NCI-H69 (cell line): ENCODE data around the gene ENOSF1.
"Not testable (repeated sequence)": the region's sequence is repeated elsewhere in the genome, so short reads cannot be mapped to it uniquely, and the experiment has no call there.

ENCODE experiments used
- DNase-seq: peaks from one replicate; lab custom pipeline; 2025; lab: John Stamatoyannopoulos, UW

ENOSF1 gene, protein sequence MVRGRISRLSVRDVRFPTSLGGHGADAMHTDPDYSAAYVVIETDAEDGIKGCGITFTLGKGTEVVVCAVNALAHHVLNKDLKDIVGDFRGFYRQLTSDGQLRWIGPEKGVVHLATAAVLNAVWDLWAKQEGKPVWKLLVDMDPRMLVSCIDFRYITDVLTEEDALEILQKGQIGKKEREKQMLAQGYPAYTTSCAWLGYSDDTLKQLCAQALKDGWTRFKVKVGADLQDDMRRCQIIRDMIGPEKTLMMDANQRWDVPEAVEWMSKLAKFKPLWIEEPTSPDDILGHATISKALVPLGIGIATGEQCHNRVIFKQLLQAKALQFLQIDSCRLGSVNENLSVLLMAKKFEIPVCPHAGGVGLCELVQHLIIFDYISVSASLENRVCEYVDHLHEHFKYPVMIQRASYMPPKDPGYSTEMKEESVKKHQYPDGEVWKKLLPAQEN

GRCh38 chr18:712401-713134, at the start of gene ENOSF1:
TSS of gene ENOSF1 (minus strand) at chr18:712630. CDS start at chr18:712587, 43 bp downstream.
- DNase-seq, result peak; percentile 98

GRCh38 chr18:759864-760263, 47.4 kb upstream of the ENOSF1 start:
- DNase-seq, result not testable (repeated sequence)

DNA sequence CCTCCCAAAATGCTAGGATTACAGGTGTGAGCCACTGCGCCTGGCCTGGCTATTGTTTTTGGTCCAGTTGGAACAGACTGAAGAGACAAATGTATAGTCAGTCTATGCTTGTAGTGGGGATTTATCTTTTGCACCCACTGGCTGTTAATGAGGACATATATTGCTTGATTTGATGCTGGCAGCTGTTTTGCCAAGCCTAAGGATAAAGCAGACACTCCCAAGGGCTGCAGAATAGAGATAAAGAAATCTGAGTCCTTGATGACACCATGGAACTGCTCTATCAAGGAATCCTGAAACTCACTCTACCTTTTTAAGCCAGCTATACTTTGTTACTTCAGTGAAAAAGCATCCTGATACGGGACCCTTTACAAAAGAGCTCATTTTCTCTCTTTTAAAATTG, 43.1 kb upstream of the ENOSF1 start:
- DNase-seq, result no peak

DNA sequence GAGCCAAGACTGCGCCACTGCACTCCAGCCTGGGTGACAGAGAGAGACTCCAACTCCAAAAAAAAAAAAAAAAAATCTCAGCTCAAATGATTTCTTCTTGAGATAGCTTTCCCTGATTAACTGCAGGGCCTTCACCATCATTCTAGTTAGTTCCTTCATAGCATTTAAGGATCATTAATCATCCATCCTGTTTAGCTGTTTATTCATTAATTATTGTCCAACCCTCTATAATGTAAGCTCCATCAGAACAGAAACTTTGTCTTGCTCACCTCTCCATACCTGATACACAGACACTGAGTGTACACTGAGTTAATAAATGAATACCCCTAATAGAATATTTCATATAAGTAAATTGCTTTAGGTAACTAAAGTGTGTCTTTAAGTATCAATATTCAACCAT, 42.2 kb upstream of the ENOSF1 start:
- no peak for DNase-seq

GRCh38 chr18:750456-750855, 38.0 kb upstream of the ENOSF1 start:
- no peak for DNase-seq

- DNase-seq, result no peak
These were observed 32.6 kb upstream of the ENOSF1 start for GRCh38 chr18:744832-745597.

- peak; percentile 70 for DNase-seq
These were observed 29.6 kb upstream of the ENOSF1 start for GRCh38 chr18:741931-742512.

GRCh38 chr18:732371-732770, 19.9 kb upstream of the ENOSF1 start:
- no peak for DNase-seq

GRCh38 chr18:731185-731584, 18.8 kb upstream of the ENOSF1 start:
- no peak for DNase-seq

GRCh38 chr18:730692-731091, 18.3 kb upstream of the ENOSF1 start:
- DNase-seq, result no peak

DNA sequence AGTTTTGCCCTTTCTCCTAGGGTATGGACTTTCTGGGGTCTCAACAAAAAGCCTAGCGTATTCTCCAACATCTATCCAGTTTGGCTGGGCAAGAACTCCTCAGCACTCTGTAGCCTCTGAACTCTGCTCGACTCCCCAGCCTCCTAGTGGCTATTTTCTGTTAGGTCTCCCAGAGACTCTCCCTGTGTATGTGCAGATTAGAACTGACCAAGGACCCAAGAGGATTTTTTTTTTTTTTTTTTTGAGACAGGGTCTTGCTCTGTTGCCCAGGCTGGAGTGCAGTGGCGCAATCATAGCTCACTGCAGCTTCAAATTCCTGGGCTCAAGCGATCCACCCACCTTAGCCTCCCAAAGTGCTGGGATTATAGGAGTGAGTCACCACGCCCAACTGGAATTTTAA, 17.7 kb upstream of the ENOSF1 start:
- DNase-seq, result peak; percentile 19

GRCh38 chr18:725646-726045, 13.2 kb upstream of the ENOSF1 start:
- no peak for DNase-seq

GRCh38 chr18:723541-724080, 11.2 kb upstream of the ENOSF1 start:
- DNase-seq, result no peak

DNA sequence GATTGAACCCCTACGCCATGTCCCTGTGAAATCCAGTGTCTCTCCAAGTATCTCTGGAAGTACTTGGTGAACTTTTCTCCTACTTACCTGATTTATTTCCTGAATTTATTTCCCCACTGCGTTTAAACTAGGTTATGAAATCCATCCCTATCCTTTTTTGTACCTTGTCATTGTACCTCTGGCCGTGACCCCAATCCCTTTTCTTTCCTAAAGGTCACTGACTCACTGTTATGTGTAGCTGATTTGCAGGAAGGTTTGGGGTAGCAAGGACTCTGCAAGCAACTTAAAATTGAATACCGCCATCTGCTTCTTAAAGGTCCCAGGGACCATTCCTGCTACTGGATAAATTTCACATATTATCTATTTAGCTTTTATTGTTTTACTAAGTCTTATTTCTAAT, 4.6 kb upstream of the ENOSF1 start:
- no peak for DNase-seq

- DNase-seq, result peak; percentile 31
These were observed 3.2 kb upstream of the ENOSF1 start for GRCh38 chr18:715626-716025.

GRCh38 chr18:713135-713490, 683 bp upstream of the ENOSF1 start:
- DNase-seq, result peak; percentile 68

DNA sequence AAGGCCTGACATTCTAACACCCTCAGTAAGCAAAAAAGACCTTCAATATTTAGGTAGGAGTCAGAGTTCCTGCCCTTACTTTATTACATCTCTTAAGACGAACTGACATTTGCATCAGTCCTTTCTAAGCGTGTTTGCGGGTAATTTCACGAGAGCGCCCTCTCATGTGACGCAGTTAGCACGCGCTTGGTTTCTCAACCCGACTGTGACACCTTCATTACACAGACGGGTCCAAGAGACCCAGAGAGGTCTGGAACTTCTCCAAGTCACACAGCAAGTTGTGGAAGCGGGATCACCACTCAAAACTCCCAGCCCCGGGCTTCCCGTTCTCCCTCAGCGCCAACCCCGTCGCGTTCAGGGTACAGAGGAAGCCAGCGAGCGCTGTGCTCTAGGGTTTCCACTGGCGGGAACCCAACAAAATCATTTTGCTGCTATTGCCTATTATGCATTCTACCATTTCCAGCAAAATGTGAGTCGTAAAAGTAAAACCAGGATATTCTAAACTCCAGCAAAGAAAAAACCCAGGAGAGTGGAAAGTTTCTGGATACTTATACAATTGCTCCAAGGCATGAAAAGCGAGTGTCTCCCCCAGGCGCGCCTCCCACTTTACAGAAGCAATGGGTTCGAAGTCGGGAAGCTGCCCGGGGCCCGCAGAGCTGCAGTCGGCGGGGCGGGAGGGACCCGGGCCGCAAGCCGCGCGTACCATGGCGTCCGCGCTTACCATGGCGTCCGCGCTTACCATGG, 601 bp downstream of the ENOSF1 start:
- peak; percentile 90 for DNase-seq

DNA sequence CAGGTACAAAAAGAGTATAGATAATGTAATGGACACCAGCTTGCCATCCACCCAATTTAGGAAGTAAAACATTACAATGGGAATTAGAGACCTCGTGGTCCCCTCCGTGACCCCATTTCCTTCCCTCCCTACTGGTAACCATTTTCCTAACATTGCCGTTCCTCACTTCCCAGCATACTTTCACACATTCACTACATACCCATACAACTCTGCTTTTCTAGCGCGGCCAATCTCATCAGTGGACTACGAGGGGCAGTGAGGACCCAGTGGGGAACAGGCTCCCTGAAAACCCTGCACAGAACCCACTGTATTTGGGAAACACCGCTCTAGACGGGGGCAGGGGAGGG, 1.1 kb downstream of the ENOSF1 start:
- DNase-seq, result peak; percentile 77

DNA sequence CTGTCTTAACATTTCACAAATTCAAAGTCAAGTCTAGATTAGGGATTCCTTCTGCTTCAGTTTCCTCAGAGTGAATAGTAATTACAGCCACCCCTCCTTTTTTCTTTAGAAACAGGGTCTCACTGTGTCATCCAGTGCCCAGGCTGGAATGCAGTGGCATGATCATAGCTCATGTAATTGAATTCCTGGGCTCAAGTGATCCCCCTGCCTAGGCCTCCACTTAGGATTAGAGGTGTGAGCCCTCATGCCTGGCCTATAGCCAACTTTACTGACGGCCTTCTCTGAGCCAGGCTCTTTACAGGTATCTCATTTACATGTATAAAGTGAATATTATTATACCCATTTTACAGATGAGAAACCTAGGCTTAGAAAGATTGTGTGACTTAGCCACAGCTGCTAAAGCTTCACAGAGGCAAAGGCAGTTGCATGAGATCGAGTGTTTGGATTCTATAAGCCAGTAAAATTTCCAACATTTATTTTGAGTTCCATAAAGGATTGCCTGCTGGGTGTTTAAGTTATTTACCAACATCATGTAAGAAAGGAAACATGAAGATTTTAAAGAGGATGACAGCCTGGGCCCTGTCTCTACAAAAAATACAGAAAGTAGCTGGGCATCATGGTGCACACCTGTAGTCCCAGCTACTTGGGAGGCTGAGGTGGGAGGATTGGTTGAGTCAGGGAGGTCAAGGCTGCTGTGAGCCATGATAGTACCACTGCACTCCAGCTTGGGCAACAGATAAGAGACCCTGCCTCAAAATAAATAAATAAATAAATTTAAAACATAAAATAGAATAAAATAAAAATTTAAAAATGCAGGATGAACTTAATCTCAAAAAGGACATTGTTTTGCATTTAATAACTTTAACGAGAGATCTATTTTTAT, 1.8 kb downstream of the ENOSF1 start:
- DNase-seq, result peak; percentile 44

- DNase-seq, result peak; percentile 13
These were observed 2.7 kb downstream of the ENOSF1 start for GRCh38 chr18:709771-710170.
